Putamen (tissue), 1 donor: ENCODE results near the gene PCDHB8.
"Not testable (repeated sequence)": the region's sequence is repeated elsewhere in the genome, so short reads cannot be mapped to it uniquely, and the experiment has no call there.

Experiments used
- DNase-seq: peaks from one replicate; pipeline ENCODE4 v3.0.0-alpha.2; 2016; ENCODE audit warnings: low spot score

PCDHB8 gene

DNA sequence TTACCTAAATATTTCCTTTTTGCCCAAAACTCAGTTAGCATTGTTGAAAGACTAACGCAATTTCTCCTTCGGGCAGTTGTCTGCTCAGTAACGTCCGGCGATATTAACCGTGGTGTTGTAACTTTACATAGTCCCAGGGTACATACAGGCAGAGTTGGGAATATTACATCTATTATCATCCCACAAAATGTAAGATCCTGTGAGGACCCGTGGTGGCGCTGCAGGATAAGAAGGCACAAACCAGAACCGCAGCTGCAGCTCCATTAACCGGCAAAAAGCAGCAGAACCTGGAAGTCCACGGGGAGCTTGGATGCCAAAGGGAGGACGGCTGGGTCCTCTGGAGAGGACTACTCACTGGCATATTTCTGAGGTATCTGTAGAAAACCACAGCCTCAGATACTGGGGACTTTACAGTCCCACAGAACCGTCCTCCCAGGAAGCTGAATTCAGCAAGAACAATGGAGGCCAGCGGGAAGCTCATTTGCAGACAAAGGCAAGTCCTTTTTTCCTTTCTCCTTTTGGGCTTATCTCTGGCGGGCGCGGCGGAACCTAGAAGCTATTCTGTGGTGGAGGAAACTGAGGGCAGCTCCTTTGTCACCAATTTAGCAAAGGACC is at the start of gene PCDHB8:
Gene PCDHB8 (plus strand): TSS at position 214 of the 615 bp plus-strand sequence. CDS start 245 bp downstream, at position 459.
- not testable (repeated sequence) for DNase-seq

- no peak for DNase-seq
Observed at GRCh38 chr5:141135030-141135717, 42.4 kb upstream of the PCDHB8 start, which contains the start of gene PCDHB5. PCDHB5 (plus strand) TSS chr5:141135206; CDS start chr5:141135435, 229 bp downstream.

- DNase-seq, result no peak
Observed at GRCh38 chr5:141135718-141136266, 41.8 kb upstream of the PCDHB8 start.

- not testable (repeated sequence) for DNase-seq
Observed at GRCh38 chr5:141137346-141137745, 40.2 kb upstream of the PCDHB8 start.

DNA sequence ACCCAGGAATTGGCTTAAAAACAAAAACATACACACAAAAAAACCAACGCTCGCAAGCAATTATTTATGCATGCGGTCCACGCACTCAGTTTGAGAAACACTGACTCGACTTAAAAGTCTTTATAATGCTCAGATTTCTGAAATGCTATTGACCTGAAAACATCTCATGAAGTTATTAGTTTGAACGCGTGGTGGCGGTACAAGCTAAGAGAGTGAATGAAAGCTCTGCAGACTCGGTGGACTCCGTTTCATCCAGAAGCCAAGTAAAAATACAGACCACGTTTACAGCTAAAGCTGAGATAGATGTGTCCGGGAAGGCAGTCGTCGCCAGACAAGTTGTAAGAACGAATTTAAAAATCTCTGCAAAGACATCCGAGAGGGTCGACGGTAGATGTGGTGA is 27.8 kb upstream of the PCDHB8 start, which contains the start of gene PCDHB6:
Gene PCDHB6 (plus strand): TSS at position 246 of the 400 bp plus-strand sequence. CDS start 201 bp downstream, outside the sequence.
- no peak for DNase-seq

- no peak for DNase-seq
Observed at GRCh38 chr5:141150224-141150992, 27.2 kb upstream of the PCDHB8 start.

GRCh38 chr5:141150993-141151325 is 26.6 kb upstream of the PCDHB8 start:
- no peak for DNase-seq

DNA sequence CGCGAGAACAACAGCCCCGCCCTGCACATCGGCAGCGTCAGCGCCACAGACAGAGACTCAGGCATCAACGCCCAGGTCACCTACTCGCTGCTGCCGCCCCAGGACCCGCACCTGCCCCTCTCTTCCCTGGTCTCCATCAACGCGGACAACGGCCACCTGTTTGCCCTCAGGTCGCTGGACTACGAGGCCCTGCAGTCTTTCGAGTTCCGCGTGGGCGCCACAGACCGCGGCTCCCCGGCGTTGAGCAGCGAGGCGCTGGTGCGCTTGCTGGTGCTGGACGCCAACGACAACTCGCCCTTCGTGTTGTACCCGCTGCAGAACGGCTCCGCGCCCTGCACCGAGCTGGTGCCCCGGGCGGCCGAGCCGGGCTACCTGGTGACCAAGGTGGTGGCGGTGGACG is 26.0 kb upstream of the PCDHB8 start:
- DNase-seq, result not testable (repeated sequence)

GRCh38 chr5:141152096-141152495 is 25.5 kb upstream of the PCDHB8 start:
- DNase-seq, result not testable (repeated sequence)

DNA sequence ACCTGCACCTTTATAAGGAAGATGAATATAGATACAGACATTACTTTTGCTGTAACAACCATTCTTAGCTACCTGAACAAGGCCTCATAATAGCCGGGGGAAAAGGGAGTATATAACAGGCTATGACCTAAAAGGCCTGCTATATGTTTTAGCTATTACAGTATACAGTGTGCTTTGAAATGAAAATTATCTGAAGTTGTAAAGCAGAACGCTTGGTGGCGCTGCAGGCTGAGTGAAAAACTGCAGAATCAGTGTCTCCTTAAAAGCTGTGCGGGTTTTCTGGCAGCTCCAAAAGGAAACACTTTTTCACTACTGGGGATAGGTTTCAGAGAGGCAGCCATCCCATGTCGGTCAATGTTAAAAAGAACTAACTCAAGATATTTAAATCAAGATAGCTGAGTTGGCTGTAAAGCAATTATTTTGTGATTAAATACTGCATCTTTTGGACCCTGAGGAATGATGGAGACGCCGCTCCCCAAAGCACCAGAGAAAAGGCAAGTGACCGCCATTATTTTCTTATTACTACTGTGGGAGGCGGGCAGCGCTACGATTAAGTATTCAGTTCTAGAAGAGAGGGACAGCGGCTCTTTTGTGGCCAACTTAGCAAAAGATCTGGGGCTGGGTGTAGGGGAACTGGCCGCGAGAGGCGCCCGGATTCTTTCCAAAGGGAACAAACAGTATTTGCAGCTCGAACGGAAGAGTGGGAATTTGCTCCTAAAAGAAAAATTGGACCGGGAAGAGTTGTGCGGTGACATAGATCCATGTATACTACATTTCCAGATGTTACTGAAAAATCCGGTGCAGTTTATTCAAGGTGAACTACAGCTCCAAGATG is 21.8 kb upstream of the PCDHB8 start:
- DNase-seq, result no peak

- DNase-seq, result not testable (repeated sequence)
Observed at GRCh38 chr5:141157356-141157755, 20.2 kb upstream of the PCDHB8 start.

- not testable (repeated sequence) for DNase-seq
Observed at GRCh38 chr5:141157901-141158300, 19.7 kb upstream of the PCDHB8 start.

GRCh38 chr5:141172381-141173204 is 5.0 kb upstream of the PCDHB8 start, which contains the start of gene PCDHB7:
PCDHB7 (plus strand) TSS chr5:141172644; CDS start chr5:141172836, 192 bp downstream.
- DNase-seq, result peak; percentile 11

DNA sequence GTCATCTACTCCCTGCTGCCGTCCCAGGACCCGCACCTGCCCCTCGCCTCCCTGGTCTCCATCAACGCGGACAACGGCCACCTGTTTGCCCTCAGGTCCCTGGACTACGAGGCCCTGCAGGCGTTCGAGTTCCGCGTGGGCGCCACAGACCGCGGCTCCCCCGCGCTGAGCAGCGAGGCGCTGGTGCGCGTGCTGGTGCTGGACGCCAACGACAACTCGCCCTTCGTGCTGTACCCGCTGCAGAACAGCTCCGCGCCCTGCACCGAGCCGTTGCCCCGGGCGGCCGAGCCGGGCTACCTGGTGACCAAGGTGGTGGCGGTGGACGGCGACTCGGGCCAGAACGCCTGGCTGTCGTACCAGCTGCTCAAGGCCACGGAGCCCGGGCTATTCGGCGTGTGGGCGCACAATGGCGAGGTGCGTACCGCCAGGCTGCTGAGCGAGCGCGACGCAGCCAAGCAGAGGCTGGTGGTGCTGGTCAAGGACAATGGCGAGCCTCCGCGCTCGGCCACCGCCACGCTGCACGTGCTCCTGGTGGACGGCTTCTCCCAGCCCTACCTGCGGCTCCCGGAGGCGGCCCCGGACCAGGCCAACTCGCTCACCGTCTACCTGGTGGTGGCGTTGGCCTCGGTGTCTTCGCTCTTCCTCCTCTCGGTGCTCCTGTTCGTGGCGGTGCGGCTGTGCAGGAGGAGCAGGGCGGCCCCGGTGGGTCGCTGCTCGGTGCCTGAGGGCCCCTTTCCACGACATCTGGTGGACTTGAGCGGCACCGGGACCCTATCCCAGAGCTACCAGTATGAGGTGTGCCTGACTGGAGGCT is 3.1 kb upstream of the PCDHB8 start:
- DNase-seq, result not testable (repeated sequence)

- no peak for DNase-seq
Observed at GRCh38 chr5:141175933-141176332, 1.7 kb upstream of the PCDHB8 start.

GRCh38 chr5:141179371-141179770 is 1.8 kb downstream of the PCDHB8 start:
- DNase-seq, result not testable (repeated sequence)

DNA sequence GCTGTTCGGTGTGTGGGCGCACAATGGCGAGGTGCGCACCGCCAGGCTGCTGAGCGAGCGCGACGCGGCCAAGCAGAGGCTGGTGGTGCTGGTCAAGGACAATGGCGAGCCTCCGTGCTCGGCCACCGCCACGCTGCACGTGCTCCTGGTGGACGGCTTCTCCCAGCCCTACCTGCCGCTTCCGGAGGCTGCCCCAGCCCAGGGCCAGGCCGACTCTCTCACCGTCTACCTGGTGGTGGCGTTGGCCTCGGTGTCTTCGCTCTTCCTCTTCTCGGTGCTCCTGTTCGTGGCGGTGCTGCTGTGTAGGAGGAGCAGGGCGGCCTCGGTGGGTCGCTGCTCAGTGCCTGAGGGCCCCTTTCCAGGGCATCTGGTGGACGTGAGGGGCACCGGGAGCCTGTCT is 2.3 kb downstream of the PCDHB8 start:
- not testable (repeated sequence) for DNase-seq

DNA sequence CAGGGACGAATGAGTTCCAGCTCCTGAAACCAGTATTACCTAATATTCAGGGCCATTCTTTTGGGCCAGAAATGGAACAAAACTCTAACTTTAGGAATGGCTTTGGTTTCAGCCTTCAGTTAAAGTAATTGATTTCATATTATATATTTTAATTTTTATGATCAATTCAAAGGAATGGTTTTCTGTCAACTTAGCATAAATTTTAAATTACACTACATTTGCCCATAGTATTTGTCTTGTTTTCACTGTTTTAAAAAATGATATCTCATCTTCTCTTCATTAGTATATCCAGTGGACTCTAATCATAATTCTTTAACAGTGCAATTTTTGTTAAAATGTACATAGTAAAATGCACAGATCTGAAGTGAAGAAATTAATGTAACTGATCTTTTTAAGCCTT is 2.7 kb downstream of the PCDHB8 start:
- no peak for DNase-seq

- DNase-seq, result peak; percentile 47
Observed at GRCh38 chr5:141182248-141182647, 4.7 kb downstream of the PCDHB8 start, which contains the start of gene PCDHB16. PCDHB16 (plus strand) TSS chr5:141182387; CDS start chr5:141182560, 173 bp downstream.
